ENCODE data around the gene RAC3.

DNA sequence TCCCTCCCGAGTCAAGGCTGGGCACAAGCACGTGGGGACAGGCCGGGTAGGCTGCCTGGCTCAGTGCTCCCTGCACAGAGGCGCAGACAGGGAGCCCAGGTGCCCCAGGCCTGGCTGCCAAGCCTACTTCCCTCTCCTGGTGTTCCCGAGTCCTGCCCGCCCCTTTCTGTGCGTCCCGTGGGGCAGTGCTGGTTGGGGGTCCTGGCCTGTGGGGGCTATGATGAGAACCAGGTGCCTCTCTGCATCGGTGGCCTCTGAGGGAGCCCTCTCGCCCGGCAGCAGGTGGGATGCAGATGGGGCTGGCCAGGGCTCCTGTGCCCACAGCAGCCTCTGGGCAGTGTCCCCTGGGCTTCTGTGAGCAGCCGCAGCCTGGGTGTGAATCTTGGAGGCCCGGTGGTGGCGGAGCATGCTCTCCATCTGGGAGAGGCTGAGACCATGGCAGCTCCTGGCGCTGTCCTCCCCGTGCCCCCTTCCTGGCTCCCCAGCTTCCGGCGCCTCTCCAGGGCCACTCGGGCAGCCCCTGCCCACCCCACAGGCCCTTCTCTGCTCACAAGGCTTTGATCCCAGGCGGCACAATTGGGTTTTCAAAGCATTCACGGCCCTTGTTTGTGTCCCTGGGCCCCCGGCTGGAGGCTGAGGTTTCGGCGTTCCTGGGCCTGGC, 16.0 kb upstream of the RAC3 start:
- no peak for TF ChIP-seq POLR2A (IDR thresholded peaks at IDR 0.05)
- TF ChIP-seq, protein P1, sequence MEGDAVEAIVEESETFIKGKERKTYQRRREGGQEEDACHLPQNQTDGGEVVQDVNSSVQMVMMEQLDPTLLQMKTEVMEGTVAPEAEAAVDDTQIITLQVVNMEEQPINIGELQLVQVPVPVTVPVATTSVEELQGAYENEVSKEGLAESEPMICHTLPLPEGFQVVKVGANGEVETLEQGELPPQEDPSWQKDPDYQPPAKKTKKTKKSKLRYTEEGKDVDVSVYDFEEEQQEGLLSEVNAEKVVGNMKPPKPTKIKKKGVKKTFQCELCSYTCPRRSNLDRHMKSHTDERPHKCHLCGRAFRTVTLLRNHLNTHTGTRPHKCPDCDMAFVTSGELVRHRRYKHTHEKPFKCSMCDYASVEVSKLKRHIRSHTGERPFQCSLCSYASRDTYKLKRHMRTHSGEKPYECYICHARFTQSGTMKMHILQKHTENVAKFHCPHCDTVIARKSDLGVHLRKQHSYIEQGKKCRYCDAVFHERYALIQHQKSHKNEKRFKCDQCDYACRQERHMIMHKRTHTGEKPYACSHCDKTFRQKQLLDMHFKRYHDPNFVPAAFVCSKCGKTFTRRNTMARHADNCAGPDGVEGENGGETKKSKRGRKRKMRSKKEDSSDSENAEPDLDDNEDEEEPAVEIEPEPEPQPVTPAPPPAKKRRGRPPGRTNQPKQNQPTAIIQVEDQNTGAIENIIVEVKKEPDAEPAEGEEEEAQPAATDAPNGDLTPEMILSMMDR (IDR thresholded peaks at IDR 0.05 in 8 of 11, conservative IDR thresholded peaks at IDR 0.05 in 3 of 11), result no peak
